Vagina (tissue), 2 donors: ENCODE measurements around the gene CHAT. TPM values are rescaled to one million over a fixed set of nuclear protein-coding genes. Genes with fewer than 3 reads are reported as not detected.

Source experiments
- DNase-seq, 2 donors: peaks; one replicate each; pipeline ENCODE4 v3.0.0-alpha.2; 2017; ENCODE audit errors: extremely low spot score in 2 of 2
- H3K27ac ChIP-seq: fragments of 200-600 bp; sonication (generic); one replicate; pipeline ENCODE4 v1.5.1; 2019
- H3K27me3 ChIP-seq: fragments of 200-600 bp; sonication (generic); one replicate; pipeline ENCODE4 v1.5.1; 2019
- H3K36me3 ChIP-seq, 2 donors: fragments of 200-600 bp; sonication (generic); one replicate each; pipeline ENCODE4 v1.5.1; 2017 to 2019
- H3K4me1 ChIP-seq: fragments of 200-600 bp; sonication (generic); one replicate; pipeline ENCODE4 v1.5.1; 2019
- H3K4me3 ChIP-seq, 2 donors: fragments of 200-600 bp; sonication (generic); 1 replicate in 1 of 2; 2 replicates in 1 of 2; pipeline ENCODE4 v1.5.1; 2016 to 2019
- H3K9me3 ChIP-seq: fragments of 200-600 bp; sonication (generic); one replicate; pipeline ENCODE4 v1.5.1; 2019
- CTCF ChIP-seq, 3 experiments: fragments of 450-650 bp in 2 of 3; fragments of 200-600 bp in 1 of 3; sonication (generic) in 1 of 3; IDR thresholded peaks; one replicate each; pipeline ENCODE4 v1.5.1; 2017 to 2019; ENCODE audit warnings: antibody characterized with exemption in 3 of 3, mild to moderate bottlenecking in 2 of 3, moderate library complexity in 2 of 3
- POLR2A ChIP-seq, 2 donors: fragments of 450-650 bp; IDR thresholded peaks; one replicate each; pipeline ENCODE4 v1.6.1; 2017; ENCODE audit warnings: antibody characterized with exemption in 2 of 2, mild to moderate bottlenecking in 2 of 2, moderate library complexity in 2 of 2
- POLR2AphosphoS5 ChIP-seq, 2 donors: sonication (generic); formaldehyde crosslinking; IDR thresholded peaks; one replicate each; pipeline ENCODE4 v1.9.0; 2017; ENCODE audit warnings: antibody characterized with exemption in 2 of 2, mild to moderate bottlenecking in 2 of 2, low read depth in 1 of 2; ENCODE audit not compliant: insufficient read depth in 1 of 2
- intact Hi-C: fragments of 100-400 bp; cut with DNase I; formaldehyde crosslinking; loops from one replicate; pipeline ENCODE4 v1.15.1; 2023
- total RNA-seq: library from RNA; depleted of rRNA; stranded (reverse); fragments of >200 nt; gene quantifications from one replicate; pipeline ENCODE4 v1.2.3, GENCODE V29; 2016

The CHAT gene
- total RNA-seq, 1 donor from 2014 or later = not detected

DNA sequence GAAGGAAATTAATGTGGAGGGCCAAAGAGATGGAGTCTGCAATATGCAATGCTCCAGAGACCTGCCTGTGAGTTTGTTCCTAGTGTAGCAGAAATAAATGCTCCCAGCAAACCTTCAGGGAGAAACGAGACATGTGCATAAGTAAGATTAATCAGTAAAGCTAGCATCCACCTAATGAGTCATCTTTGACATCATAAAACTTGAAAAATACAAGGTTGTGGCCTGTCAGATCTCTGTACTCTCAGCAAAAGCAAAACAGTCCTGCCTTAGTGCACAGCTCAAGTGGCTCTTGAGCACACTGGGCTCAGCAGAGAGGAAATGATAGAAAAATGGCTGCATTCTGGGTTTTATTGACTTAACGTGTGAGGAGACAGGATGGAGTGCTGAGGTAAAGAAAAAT, 42.4 kb upstream of the CHAT start:
- intact Hi-C loops = no loop called here
- Histone ChIP-seq H3K4me3 (no peak overlapping the region), H3K4me1 (no peaks in the 10 kb centered on the region), H3K9me3 (no peaks in the 10 kb centered on the region), H3K27ac (no peak overlapping the region), H3K27me3 (no peaks in the 10 kb centered on the region), H3K36me3 (no peaks in the 10 kb centered on the region)
- TF ChIP-seq POLR2AphosphoS5 (IDR thresholded peaks at IDR 0.05; ENCODE audit: insufficient read depth in 1 of 2, low read depth in 1 of 2) (no peak), CTCF (IDR thresholded peaks at IDR 0.05) (no peak), POLR2A (IDR thresholded peaks at IDR 0.05) (no peak)
- DNase-seq = no peak

GRCh38 chr10:49572594-49573114, 41.2 kb upstream of the CHAT start:
- Histone ChIP-seq H3K4me1 (no peaks in the 10 kb centered on the region), H3K4me3 (no peak overlapping the region), H3K27ac (no peak overlapping the region), H3K27me3 (no peaks in the 10 kb centered on the region), H3K9me3 (no peaks in the 10 kb centered on the region), H3K36me3 (no peaks in the 10 kb centered on the region)
- peak in 1 of 2 donors; percentile 87 for DNase-seq
- intact Hi-C loops = no loop called here
- no peak for TF ChIP-seq CTCF (IDR thresholded peaks at IDR 0.05)
- TF ChIP-seq POLR2A (IDR thresholded peaks at IDR 0.05) = no peak
- no peak for TF ChIP-seq POLR2AphosphoS5 (IDR thresholded peaks at IDR 0.05; ENCODE audit: insufficient read depth in 1 of 2, low read depth in 1 of 2)

DNA sequence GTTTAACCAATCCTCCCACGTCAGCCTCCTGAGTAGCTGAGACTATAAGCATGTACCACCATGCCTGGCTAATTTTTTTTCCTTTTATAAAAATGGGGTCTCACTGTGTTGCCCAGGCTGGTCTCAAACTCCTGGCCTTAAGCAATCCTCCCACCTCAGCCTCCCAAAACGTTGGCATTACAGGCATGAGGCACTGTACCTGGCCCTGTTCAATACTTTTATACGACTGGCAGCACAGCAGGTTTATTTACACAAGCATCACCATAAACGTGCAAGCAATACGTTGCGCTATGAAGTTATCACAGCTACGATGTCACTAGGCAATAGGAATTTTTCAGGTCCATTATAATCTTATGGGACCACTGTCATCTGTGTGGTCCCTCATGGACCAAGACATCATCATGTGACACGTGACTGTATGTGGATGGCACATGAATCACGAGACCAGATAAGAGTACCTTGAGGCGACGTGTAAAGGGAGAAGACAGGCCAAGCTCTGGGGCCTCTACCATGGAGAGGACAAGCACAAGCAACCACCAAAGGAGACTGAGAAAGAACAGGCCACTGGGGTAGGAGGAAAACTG, 38.3 kb upstream of the CHAT start:
- Histone ChIP-seq H3K36me3 (no peaks in the 10 kb centered on the region), H3K27me3 (no peaks in the 10 kb centered on the region), H3K27ac (no peak overlapping the region), H3K9me3 (no peaks in the 10 kb centered on the region), H3K4me1 (no peaks in the 10 kb centered on the region), H3K4me3 (no peak overlapping the region)
- intact Hi-C loops = no loop called here
- DNase-seq = peak in 1 of 2 donors; percentile 79
- no peak for TF ChIP-seq CTCF (IDR thresholded peaks at IDR 0.05)
- no peak for TF ChIP-seq POLR2A (IDR thresholded peaks at IDR 0.05)
- no peak for TF ChIP-seq POLR2AphosphoS5 (IDR thresholded peaks at IDR 0.05; ENCODE audit: insufficient read depth in 1 of 2, low read depth in 1 of 2)

GRCh38 chr10:49577182-49577925, 36.5 kb upstream of the CHAT start:
- Histone ChIP-seq H3K9me3 (no peaks in the 10 kb centered on the region), H3K4me3 (no peak overlapping the region), H3K4me1 (no peaks in the 10 kb centered on the region), H3K27me3 (no peaks in the 10 kb centered on the region), H3K27ac (no peak overlapping the region), H3K36me3 (no peaks in the 10 kb centered on the region)
- TF ChIP-seq POLR2A (IDR thresholded peaks at IDR 0.05) (no peak), POLR2AphosphoS5 (IDR thresholded peaks at IDR 0.05; ENCODE audit: insufficient read depth in 1 of 2, low read depth in 1 of 2) (no peak), CTCF (IDR thresholded peaks at IDR 0.05) (no peak)
- no peak for DNase-seq
- intact Hi-C loops = no loop called here

GRCh38 chr10:49578392-49578791, 35.4 kb upstream of the CHAT start:
- Histone ChIP-seq H3K36me3 (no peaks in the 10 kb centered on the region), H3K27me3 (no peaks in the 10 kb centered on the region), H3K9me3 (no peaks in the 10 kb centered on the region), H3K4me3 (no peak overlapping the region), H3K4me1 (no peaks in the 10 kb centered on the region), H3K27ac (no peak overlapping the region)
- intact Hi-C loops = no loop called here
- DNase-seq = no peak
- TF ChIP-seq POLR2AphosphoS5 (IDR thresholded peaks at IDR 0.05; ENCODE audit: insufficient read depth in 1 of 2, low read depth in 1 of 2) = no peak
- TF ChIP-seq POLR2A (IDR thresholded peaks at IDR 0.05) = no peak
- TF ChIP-seq CTCF (IDR thresholded peaks at IDR 0.05) = no peak
